ENCODE measurements around the gene PBX2. TPM values are rescaled to one million over a fixed set of nuclear protein-coding genes. Genes with fewer than 3 reads are reported as not detected.

The PBX2 gene
- polyA plus RNA-seq, 3 donors = 1.9 to 201 (median 4.0) TPM

DNA sequence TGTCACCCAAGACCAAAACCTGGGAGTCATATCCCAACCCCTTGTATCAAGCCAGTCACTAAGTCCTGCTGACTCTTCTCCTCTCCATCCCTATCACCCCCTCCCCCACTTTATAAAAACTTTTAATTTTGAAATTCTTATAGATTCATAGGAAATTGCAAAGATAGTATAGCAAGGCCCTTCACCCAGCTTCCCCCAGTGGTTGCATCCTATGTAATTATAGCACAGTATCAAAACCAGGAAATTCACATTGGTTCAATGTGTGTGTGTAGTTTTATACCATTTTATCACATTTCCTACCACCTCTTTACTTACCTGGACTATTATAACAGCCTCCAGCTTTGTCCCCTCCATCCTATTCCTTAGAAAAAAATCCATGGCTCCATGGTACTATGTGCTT, 31.9 kb downstream of the PBX2 start:
- H3K36me3 Mint-ChIP-seq = peaks cover 0 to 7% of the 10 kb centered on the region in 2 donors
- Histone ChIP-seq H3K79me2 (ENCODE audit: insufficient read depth, low read length) (no peaks in the 10 kb centered on the region), H3K36me3 (replicated peaks in 1 of 2; ENCODE audit: control insufficient read depth in 1 of 2, insufficient read depth in 2 of 2, low read length in 2 of 2) (no peaks in the 10 kb centered on the region), H3K9me3 (replicated peaks in 1 of 2; ENCODE audit: control insufficient read depth in 1 of 2, insufficient read depth in 1 of 2, low read length in 2 of 2) (no peaks in the 10 kb centered on the region), H3K4me3 (replicated peaks in 1 of 3; ENCODE audit: low read depth in 2 of 3, low read length in 3 of 3) (no peak overlapping the region), H3K27me3 (ENCODE audit: control insufficient read depth in 2 of 2, insufficient read depth in 2 of 2, low read length in 2 of 2) (peaks cover 0 to 12% of the 10 kb centered on the region in 2 donors), H2AFZ (ENCODE audit: insufficient read depth, low read depth, low read length, poor library complexity, severe bottlenecking) (no peak overlapping the region), H3K4me1 (ENCODE audit: control insufficient read depth in 1 of 2, insufficient read depth in 2 of 2, low read length in 2 of 2) (peaks cover 19 to 21% of the 10 kb centered on the region in 2 donors), H4K20me1 (ENCODE audit: insufficient read depth, low read length) (no peaks in the 10 kb centered on the region), H3K27ac (ENCODE audit: low read depth in 1 of 2, low read length in 2 of 2) (no peak overlapping the region), H3K4me2 (replicated peaks; ENCODE audit: extremely low read depth, low read length, poor library complexity, severe bottlenecking) (no peak overlapping the region), H3K9ac (ENCODE audit: insufficient read depth, low read length, poor library complexity, severe bottlenecking) (no peak overlapping the region)
- peaks cover 20% of the 10 kb centered on the region for H3K4me1 Mint-ChIP-seq
- H3K9me3 Mint-ChIP-seq = peaks cover 0 to 4% (median 0%) of the 10 kb centered on the region in 7 donors
- DNase-seq = no peak
- H3K27ac Mint-ChIP-seq = no peak overlapping the region
- intact Hi-C loops (cut with micrococcal nuclease) = no loop called here
- H3K27me3 Mint-ChIP-seq (ENCODE audit: low read depth in 3 of 3) = peaks cover 11 to 22% (median 20%) of the 10 kb centered on the region in 3 donors
- TF ChIP-seq, protein P1, sequence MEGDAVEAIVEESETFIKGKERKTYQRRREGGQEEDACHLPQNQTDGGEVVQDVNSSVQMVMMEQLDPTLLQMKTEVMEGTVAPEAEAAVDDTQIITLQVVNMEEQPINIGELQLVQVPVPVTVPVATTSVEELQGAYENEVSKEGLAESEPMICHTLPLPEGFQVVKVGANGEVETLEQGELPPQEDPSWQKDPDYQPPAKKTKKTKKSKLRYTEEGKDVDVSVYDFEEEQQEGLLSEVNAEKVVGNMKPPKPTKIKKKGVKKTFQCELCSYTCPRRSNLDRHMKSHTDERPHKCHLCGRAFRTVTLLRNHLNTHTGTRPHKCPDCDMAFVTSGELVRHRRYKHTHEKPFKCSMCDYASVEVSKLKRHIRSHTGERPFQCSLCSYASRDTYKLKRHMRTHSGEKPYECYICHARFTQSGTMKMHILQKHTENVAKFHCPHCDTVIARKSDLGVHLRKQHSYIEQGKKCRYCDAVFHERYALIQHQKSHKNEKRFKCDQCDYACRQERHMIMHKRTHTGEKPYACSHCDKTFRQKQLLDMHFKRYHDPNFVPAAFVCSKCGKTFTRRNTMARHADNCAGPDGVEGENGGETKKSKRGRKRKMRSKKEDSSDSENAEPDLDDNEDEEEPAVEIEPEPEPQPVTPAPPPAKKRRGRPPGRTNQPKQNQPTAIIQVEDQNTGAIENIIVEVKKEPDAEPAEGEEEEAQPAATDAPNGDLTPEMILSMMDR (IDR thresholded peaks at IDR 0.05) = no peak
- no peak overlapping the region for H3K4me3 Mint-ChIP-seq

DNA sequence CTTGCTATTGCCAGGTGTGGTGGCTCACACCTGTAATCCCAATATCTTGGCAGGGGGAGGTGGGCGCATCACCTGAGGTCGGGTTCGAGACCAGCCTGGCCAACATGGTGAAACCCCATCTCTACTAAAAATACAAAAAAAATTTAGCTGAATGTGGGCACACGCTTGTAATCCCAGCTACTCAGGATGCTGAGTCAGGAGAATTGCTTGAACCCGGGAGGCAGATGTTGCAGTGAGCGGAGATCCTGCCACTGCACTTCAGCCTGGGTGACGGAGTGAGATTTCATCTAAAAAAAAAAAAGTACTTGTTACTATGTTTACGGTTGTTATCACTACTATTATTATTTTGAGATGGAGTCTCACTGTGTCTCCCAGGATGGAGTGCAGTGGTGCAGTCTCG, 33.1 kb downstream of the PBX2 start:
- DNase-seq = no peak
- H3K4me2 ChIP-seq (replicated peaks; ENCODE audit: extremely low read depth, low read length, poor library complexity, severe bottlenecking) = no peak overlapping the region
- H4K20me1 ChIP-seq (ENCODE audit: insufficient read depth, low read length) = no peaks in the 10 kb centered on the region
- H3K27me3 ChIP-seq (ENCODE audit: control insufficient read depth in 2 of 2, insufficient read depth in 2 of 2, low read length in 2 of 2) = peaks cover 8 to 23% of the 10 kb centered on the region in 2 donors
- Mint-ChIP-seq H3K4me1 (peaks cover 23% of the 10 kb centered on the region), H3K9me3 (peaks cover 0 to 9% (median 0%) of the 10 kb centered on the region in 7 donors), H3K27ac (no peak overlapping the region), H3K36me3 (peaks cover 0 to 7% of the 10 kb centered on the region in 2 donors), H3K27me3 (ENCODE audit: low read depth in 3 of 3) (peaks cover 21 to 34% (median 30%) of the 10 kb centered on the region in 3 donors), H3K4me3 (no peak overlapping the region)
- TF ChIP-seq, protein P1 (IDR thresholded peaks at IDR 0.05) = no peak
- H3K9me3 ChIP-seq (replicated peaks in 1 of 2; ENCODE audit: control insufficient read depth in 1 of 2, insufficient read depth in 1 of 2, low read length in 2 of 2) = no peaks in the 10 kb centered on the region
- intact Hi-C loops (cut with micrococcal nuclease) = no loop called here
- no peak overlapping the region for H3K9ac ChIP-seq (ENCODE audit: insufficient read depth, low read length, poor library complexity, severe bottlenecking)
- H3K4me3 ChIP-seq (replicated peaks in 1 of 3; ENCODE audit: low read depth in 2 of 3, low read length in 3 of 3) = no peak overlapping the region
- H3K4me1 ChIP-seq (ENCODE audit: control insufficient read depth in 1 of 2, insufficient read depth in 2 of 2, low read length in 2 of 2) = peaks cover 19 to 21% of the 10 kb centered on the region in 2 donors
- H2AFZ ChIP-seq (ENCODE audit: insufficient read depth, low read depth, low read length, poor library complexity, severe bottlenecking) = no peak overlapping the region
- WGBS (ENCODE audit: insufficient coverage) = 100% methylated on average over 3 of the region's 9 CpGs
- H3K36me3 ChIP-seq (replicated peaks in 1 of 2; ENCODE audit: control insufficient read depth in 1 of 2, insufficient read depth in 2 of 2, low read length in 2 of 2) = no peaks in the 10 kb centered on the region
- no peaks in the 10 kb centered on the region for H3K79me2 ChIP-seq (ENCODE audit: insufficient read depth, low read length)
- no peak overlapping the region for H3K27ac ChIP-seq (ENCODE audit: low read depth in 1 of 2, low read length in 2 of 2)
